Sigmoid colon (tissue), 4 donors: Measurements from ENCODE around the gene SCAF4.

Source experiments
- CTCF ChIP-seq, 4 experiments: fragments of 450-650 bp in 3 of 4; fragments of 200-600 bp in 1 of 4; IDR thresholded peaks; one replicate each; pipeline ENCODE4 v1.5.1; 2016 to 2019; ENCODE audit warnings: antibody characterized with exemption in 4 of 4, mild to moderate bottlenecking in 3 of 4, moderate library complexity in 2 of 4
- EP300 ChIP-seq, 4 donors: sonication (generic); formaldehyde crosslinking; IDR thresholded peaks; one replicate each; pipeline ENCODE4 v1.6.1; 2017; ENCODE audit warnings: antibody characterized with exemption in 4 of 4

GRCh38 chr21:31688603-31689368, 43.1 kb downstream of the SCAF4 start:
- no peak for TF ChIP-seq CTCF (IDR thresholded peaks at IDR 0.05)
- no peak for TF ChIP-seq EP300 (IDR thresholded peaks at IDR 0.05)
